CD4-positive, alpha-beta memory T cell (primary cell): ENCODE results near the gene ISY1. TPM values are rescaled to one million over a fixed set of nuclear protein-coding genes. Genes with fewer than 3 reads are reported as not detected.

Source experiments
- CTCF ChIA-PET: fragments of 350-600 bp; sonication (Branson Sonifier 250); formaldehyde crosslinking; loops from one replicate; lab custom pipeline; 2021; ENCODE audit warnings: inconsistent platforms; ENCODE audit not compliant: partially characterized antibody; lab: Charles Lee
- POLR2A ChIA-PET: fragments of 350-600 bp; sonication (Branson Sonifier 250); formaldehyde crosslinking; loops from one replicate; lab custom pipeline; 2021; ENCODE audit not compliant: partially characterized antibody; lab: Charles Lee
- DNase-seq, 5 donors: peaks; one replicate each; pipeline versions ENCODE4 v3.0.0 to v3.0.0-alpha.2; 2020 to 2022; ENCODE audit warnings: mixed read lengths in 1 of 5
- H3K27ac ChIP-seq: one replicate; pipeline ENCODE4 v1.7.0; 2013; ENCODE audit warnings: low read depth, low read length
- H3K27me3 ChIP-seq: 2 replicates; pipeline ENCODE4 v1.7.0; 2013; ENCODE audit warnings: mild to moderate bottlenecking, low read length, moderate library complexity; ENCODE audit not compliant: insufficient read depth
- H3K36me3 ChIP-seq: 2 replicates; pipeline ENCODE4 v1.7.0; 2013; ENCODE audit warnings: mild to moderate bottlenecking, low read length, moderate library complexity; ENCODE audit not compliant: insufficient read depth
- H3K4me1 ChIP-seq: 2 replicates; pipeline ENCODE4 v1.7.0; 2013; ENCODE audit warnings: mild to moderate bottlenecking, low read length, moderate library complexity; ENCODE audit not compliant: insufficient read depth
- H3K4me3 ChIP-seq, 2 donors: one replicate each; pipeline ENCODE4 v1.7.0; 2013; ENCODE audit warnings: low read length in 2 of 2, mild to moderate bottlenecking in 1 of 2
- H3K9me3 ChIP-seq, 2 donors: one replicate each; pipeline ENCODE4 v1.7.0; 2013; ENCODE audit warnings: low read length in 2 of 2, control low read depth in 1 of 2; ENCODE audit not compliant: control insufficient read depth in 1 of 2
- H3K27ac Mint-ChIP-seq, 7 donors: one replicate each; pipeline ENCODE4 v1.8.0; 2020 to 2021; ENCODE audit warnings: mixed read lengths in 7 of 7, mild to moderate bottlenecking in 6 of 7, inconsistent platforms in 3 of 7, moderate library complexity in 3 of 7
- H3K27me3 Mint-ChIP-seq, 2 donors: one replicate each; pipeline ENCODE4 v1.8.0; 2020 to 2021; ENCODE audit warnings: mixed read lengths in 2 of 2
- H3K36me3 Mint-ChIP-seq, 2 donors: one replicate each; pipeline ENCODE4 v1.8.0; 2020 to 2021; ENCODE audit warnings: mixed read lengths in 2 of 2, inconsistent platforms in 1 of 2, mild to moderate bottlenecking in 1 of 2
- H3K4me1 Mint-ChIP-seq, 4 donors: one replicate each; pipeline ENCODE4 v1.8.0; 2020 to 2021; ENCODE audit warnings: mixed read lengths in 4 of 4, mild to moderate bottlenecking in 1 of 4
- H3K4me3 Mint-ChIP-seq, 8 donors: one replicate each; pipeline ENCODE4 v1.8.0; 2020 to 2021; ENCODE audit warnings: mixed read lengths in 8 of 8, mild to moderate bottlenecking in 7 of 8, moderate library complexity in 6 of 8, inconsistent platforms in 3 of 8
- H3K9me3 Mint-ChIP-seq, 8 donors: one replicate each; pipeline ENCODE4 v1.8.0; 2020 to 2021; ENCODE audit warnings: mixed read lengths in 8 of 8, mild to moderate bottlenecking in 5 of 8, inconsistent platforms in 3 of 8, moderate library complexity in 1 of 8
- intact Hi-C: fragments of 100-400 bp; cut with micrococcal nuclease; formaldehyde crosslinking; loops from one replicate; pipeline ENCODE4 v1.15.1; 2023
- polyA plus RNA-seq, 2 donors: library from polyadenylated mRNA; unstranded; fragments of 300-500 nt; fragmentation: Illumina TruSeq; gene quantifications; one replicate each; pipeline ENCODE4 v1.2.3, GENCODE V29; 2021
- total RNA-seq, 2 experiments: library from RNA; stranded (reverse); gene quantifications; one replicate each; pipeline ENCODE4 v1.2.3, GENCODE V29; 2021

ISY1 gene
- total and polyA plus RNA-seq, 4 experiments from 2014 or later: 29.5 to 104 (median 66.5) TPM

GRCh38 chr3:129085165-129085715 lies 75.6 kb downstream of the ISY1 start:
- CTCF ChIA-PET: interaction anchor here (0.7 to 1.3 kb wide), 3 partner anchors 33 to 115 kb away, joined by 3 to 4 read pairs (median 3); no protein-coding TSS in a partner anchor
- POLR2A ChIA-PET: interaction anchor here (1.2 to 2.6 kb wide), 2 partner anchors 32 to 34 kb away, joined by 6 to 17 read pairs; no protein-coding TSS in a partner anchor
- Mint-ChIP-seq H3K36me3 (no peaks in the 10 kb centered on the region), H3K27me3 (no peaks in the 10 kb centered on the region), H3K27ac (peak overlapping the region in 1 of 7 donors; percentile 48), H3K4me1 (peaks cover 0 to 7% (median 6%) of the 10 kb centered on the region in 4 donors), H3K9me3 (no peaks in the 10 kb centered on the region), H3K4me3 (no peak overlapping the region)
- no peaks in the 10 kb centered on the region for H3K4me1 ChIP-seq
- no peak for DNase-seq
- H3K9me3 ChIP-seq: no peaks in the 10 kb centered on the region
- H3K27ac ChIP-seq: no peak overlapping the region
- no peaks in the 10 kb centered on the region for H3K36me3 ChIP-seq
- H3K4me3 ChIP-seq: no peak overlapping the region
- intact Hi-C loops: no loop called here
- H3K27me3 ChIP-seq: no peaks in the 10 kb centered on the region

DNA sequence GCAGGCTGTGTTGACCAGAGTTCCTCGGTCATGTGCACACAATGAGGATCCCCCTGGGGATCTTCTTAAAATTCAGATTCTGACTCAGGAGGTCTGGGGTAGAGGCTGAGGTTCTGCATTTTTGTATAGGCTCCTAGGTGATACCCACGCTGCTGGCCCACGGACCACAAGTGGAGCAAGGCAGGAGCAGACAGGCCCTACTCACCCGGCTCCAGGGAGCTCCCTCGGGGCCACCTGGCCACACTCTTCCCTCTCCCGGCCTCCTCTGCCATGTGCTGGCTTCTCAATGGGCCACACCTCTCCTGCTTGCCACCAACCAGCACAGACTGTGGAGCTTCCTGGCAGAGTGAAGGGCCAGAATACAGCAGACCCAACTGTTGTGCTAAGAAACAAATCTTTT lies 76.4 kb downstream of the ISY1 start:
- Mint-ChIP-seq H3K4me1 (peaks cover 0 to 7% (median 6%) of the 10 kb centered on the region in 4 donors), H3K27me3 (no peaks in the 10 kb centered on the region), H3K4me3 (no peak overlapping the region), H3K36me3 (no peaks in the 10 kb centered on the region), H3K9me3 (no peaks in the 10 kb centered on the region), H3K27ac (no peak overlapping the region)
- H3K4me1 ChIP-seq: no peaks in the 10 kb centered on the region
- no peaks in the 10 kb centered on the region for H3K9me3 ChIP-seq
- intact Hi-C loops: no loop called here
- ChIA-PET POLR2A (interaction anchor here (2.6 kb wide), 1 partner anchor 35 kb away, joined by 17 read pairs; no protein-coding TSS in a partner anchor), CTCF (interaction anchor here (0.7 to 1.3 kb wide), 3 partner anchors 32 to 114 kb away, joined by 3 to 4 read pairs (median 3); no protein-coding TSS in a partner anchor)
- DNase-seq: no peak
- H3K27ac ChIP-seq: no peak overlapping the region
- no peaks in the 10 kb centered on the region for H3K36me3 ChIP-seq
- no peak overlapping the region for H3K4me3 ChIP-seq
- no peaks in the 10 kb centered on the region for H3K27me3 ChIP-seq

DNA sequence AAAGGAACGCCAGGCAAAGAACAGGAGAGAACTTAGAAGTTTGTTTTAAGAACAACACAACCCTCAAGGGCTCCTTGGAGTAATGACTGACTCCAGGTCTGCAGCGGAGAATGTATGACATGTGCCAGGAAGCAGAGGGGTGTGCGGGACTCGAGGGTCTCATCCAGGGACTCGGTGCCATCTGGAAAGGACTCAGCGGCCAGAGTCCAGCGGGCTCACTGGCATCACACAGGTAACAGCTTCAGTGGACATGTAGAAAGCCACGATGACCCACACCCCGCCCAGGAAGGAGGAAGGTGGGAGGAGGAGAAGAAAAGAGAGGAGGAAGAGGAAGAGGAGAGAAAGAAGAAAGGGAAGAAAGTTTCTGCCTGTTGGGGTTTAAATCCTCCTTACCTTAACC lies 78.8 kb downstream of the ISY1 start:
- CTCF ChIA-PET: no interaction called here
- H3K27ac Mint-ChIP-seq: peak overlapping the region in 3 of 7 donors; percentile 60 to 87 (median 72)
- no peaks in the 10 kb centered on the region for H3K36me3 ChIP-seq

DNA sequence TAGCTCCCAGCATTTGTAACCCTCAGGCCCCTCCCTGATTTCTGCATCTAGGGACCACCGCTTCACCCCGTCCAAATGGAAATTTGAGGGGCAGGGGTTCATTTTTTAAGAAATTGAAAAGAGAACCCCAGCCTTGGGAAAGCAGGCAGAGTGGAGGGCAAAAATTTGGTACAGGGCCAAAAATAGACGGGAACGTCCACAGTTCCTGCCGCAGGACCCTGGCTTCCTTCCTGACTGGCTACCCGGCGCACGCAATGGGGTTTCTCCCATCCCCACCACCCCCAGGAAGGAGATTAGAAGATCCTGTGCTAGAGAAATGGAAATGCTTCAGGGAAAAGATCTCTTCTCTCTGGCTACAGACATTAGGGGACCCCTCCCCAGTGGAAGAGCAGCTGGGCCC lies 79.4 kb downstream of the ISY1 start:
- POLR2A ChIA-PET: no interaction called here
- no peaks in the 10 kb centered on the region for H3K27me3 ChIP-seq
- peaks cover 0 to 7% (median 6%) of the 10 kb centered on the region in 4 donors for H3K4me1 Mint-ChIP-seq
- H3K4me1 ChIP-seq: no peaks in the 10 kb centered on the region
- H3K27ac Mint-ChIP-seq: peak overlapping the region in 1 of 7 donors; percentile 72
- H3K4me3 ChIP-seq: no peak overlapping the region
- intact Hi-C loops: no loop called here
- no peaks in the 10 kb centered on the region for H3K9me3 ChIP-seq
- H3K27me3 Mint-ChIP-seq: no peaks in the 10 kb centered on the region
- no peaks in the 10 kb centered on the region for H3K9me3 Mint-ChIP-seq
- no peak overlapping the region for H3K4me3 Mint-ChIP-seq
- no peaks in the 10 kb centered on the region for H3K36me3 Mint-ChIP-seq
- DNase-seq: no peak
- no peaks in the 10 kb centered on the region for H3K36me3 ChIP-seq
- no peak overlapping the region for H3K27ac ChIP-seq
- CTCF ChIA-PET: no interaction called here

More for the DNA sequence above, 78.8 kb downstream of the ISY1 start:
- Histone ChIP-seq H3K27ac (no peak overlapping the region), H3K9me3 (no peaks in the 10 kb centered on the region), H3K4me1 (no peaks in the 10 kb centered on the region), H3K4me3 (no peak overlapping the region), H3K27me3 (no peaks in the 10 kb centered on the region)
- Mint-ChIP-seq H3K4me3 (no peak overlapping the region), H3K9me3 (no peaks in the 10 kb centered on the region), H3K4me1 (peaks cover 0 to 7% (median 6%) of the 10 kb centered on the region in 4 donors), H3K27me3 (no peaks in the 10 kb centered on the region), H3K36me3 (no peaks in the 10 kb centered on the region)
- no peak for DNase-seq
- intact Hi-C loops: no loop called here
- POLR2A ChIA-PET: no interaction called here

GRCh38 chr3:129078510-129078909 lies 82.4 kb downstream of the ISY1 start:
- Mint-ChIP-seq H3K4me3 (no peak overlapping the region), H3K36me3 (no peaks in the 10 kb centered on the region), H3K4me1 (peaks cover 0 to 6% (median 4%) of the 10 kb centered on the region in 4 donors), H3K9me3 (peaks cover 0 to 2% (median 0%) of the 10 kb centered on the region in 8 donors), H3K27ac (peak overlapping the region in 1 of 7 donors; percentile 29), H3K27me3 (no peaks in the 10 kb centered on the region)
- DNase-seq: no peak
- H3K4me3 ChIP-seq: no peak overlapping the region
- H3K9me3 ChIP-seq: no peaks in the 10 kb centered on the region
- H3K4me1 ChIP-seq: no peaks in the 10 kb centered on the region
- no peak overlapping the region for H3K27ac ChIP-seq
- H3K36me3 ChIP-seq: no peaks in the 10 kb centered on the region
- intact Hi-C loops: no loop called here
- ChIA-PET CTCF (interaction anchor here (1.3 kb wide), 1 partner anchor 41 kb away, joined by 3 read pairs; no protein-coding TSS in a partner anchor), POLR2A (no interaction called here)
- no peaks in the 10 kb centered on the region for H3K27me3 ChIP-seq

Other genes with a start within 250 kb of the ISY1 start
- gene CFAP92, start 167.0 kb downstream of the ISY1 start, total RNA-seq: under 1 TPM in 1 of 2 experiments, not detected in 1; 0.38 TPM
- under 1 TPM in 1 of 2 donors, not detected in 1; 0.47 TPM for gene CFAP92, start 167.0 kb downstream of the ISY1 start, polyA plus RNA-seq
- not detected for gene EFCC1, start 159.8 kb downstream of the ISY1 start, total RNA-seq
- gene EFCC1, start 159.8 kb downstream of the ISY1 start, polyA plus RNA-seq: not detected
- not detected for gene GP9, start 100.3 kb downstream of the ISY1 start, total RNA-seq
- gene GP9, start 100.3 kb downstream of the ISY1 start, polyA plus RNA-seq: not detected
- gene RAB43, start 39.3 kb downstream of the ISY1 start, total RNA-seq: 10 to 100 TPM; 64.5 to 68.4 TPM
- 10 to 100 TPM; 11.3 to 16.2 TPM for gene RAB43, start 39.3 kb downstream of the ISY1 start, polyA plus RNA-seq
- 100 to 1,000 TPM; 369 to 400 TPM for gene CNBP, start 22.8 kb upstream of the ISY1 start, total RNA-seq
- 1,000 to 10,000 TPM in 1 of 2 donors, 100 to 1,000 TPM in 1; 938 to 1,608 TPM for gene CNBP, start 22.8 kb upstream of the ISY1 start, polyA plus RNA-seq
- 100 to 1,000 TPM; 147 TPM for gene COPG1, start 88.5 kb upstream of the ISY1 start, total RNA-seq
- 100 to 1,000 TPM in 1 of 2 donors, 10 to 100 TPM in 1; 67.4 to 111 TPM for gene COPG1, start 88.5 kb upstream of the ISY1 start, polyA plus RNA-seq
- gene HMCES, start 117.8 kb upstream of the ISY1 start, total RNA-seq: 10 to 100 TPM; 50.1 to 52.5 TPM
- 100 to 1,000 TPM in 1 of 2 donors, 10 to 100 TPM in 1; 100.0 to 100 TPM for gene HMCES, start 117.8 kb upstream of the ISY1 start, polyA plus RNA-seq